Stimulated activated CD4-positive, alpha-beta T cell treated with anti-CD3 and anti-CD28 coated beads, TNF-alpha, amount 100 ng/mL, for 24 hours (primary cell): Measurements from ENCODE around the gene GCH1.
"Not testable (repeated sequence)": the region's sequence is repeated elsewhere in the genome, so short reads cannot be mapped to it uniquely, and the experiment has no call there.

Experiments used
- DNase-seq, 3 experiments: peaks; one replicate each; pipeline ENCODE4 v3.0.0-alpha.2; 2020; ENCODE audit warnings: low read depth in 3 of 3

The GCH1 gene, protein sequence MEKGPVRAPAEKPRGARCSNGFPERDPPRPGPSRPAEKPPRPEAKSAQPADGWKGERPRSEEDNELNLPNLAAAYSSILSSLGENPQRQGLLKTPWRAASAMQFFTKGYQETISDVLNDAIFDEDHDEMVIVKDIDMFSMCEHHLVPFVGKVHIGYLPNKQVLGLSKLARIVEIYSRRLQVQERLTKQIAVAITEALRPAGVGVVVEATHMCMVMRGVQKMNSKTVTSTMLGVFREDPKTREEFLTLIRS

DNA sequence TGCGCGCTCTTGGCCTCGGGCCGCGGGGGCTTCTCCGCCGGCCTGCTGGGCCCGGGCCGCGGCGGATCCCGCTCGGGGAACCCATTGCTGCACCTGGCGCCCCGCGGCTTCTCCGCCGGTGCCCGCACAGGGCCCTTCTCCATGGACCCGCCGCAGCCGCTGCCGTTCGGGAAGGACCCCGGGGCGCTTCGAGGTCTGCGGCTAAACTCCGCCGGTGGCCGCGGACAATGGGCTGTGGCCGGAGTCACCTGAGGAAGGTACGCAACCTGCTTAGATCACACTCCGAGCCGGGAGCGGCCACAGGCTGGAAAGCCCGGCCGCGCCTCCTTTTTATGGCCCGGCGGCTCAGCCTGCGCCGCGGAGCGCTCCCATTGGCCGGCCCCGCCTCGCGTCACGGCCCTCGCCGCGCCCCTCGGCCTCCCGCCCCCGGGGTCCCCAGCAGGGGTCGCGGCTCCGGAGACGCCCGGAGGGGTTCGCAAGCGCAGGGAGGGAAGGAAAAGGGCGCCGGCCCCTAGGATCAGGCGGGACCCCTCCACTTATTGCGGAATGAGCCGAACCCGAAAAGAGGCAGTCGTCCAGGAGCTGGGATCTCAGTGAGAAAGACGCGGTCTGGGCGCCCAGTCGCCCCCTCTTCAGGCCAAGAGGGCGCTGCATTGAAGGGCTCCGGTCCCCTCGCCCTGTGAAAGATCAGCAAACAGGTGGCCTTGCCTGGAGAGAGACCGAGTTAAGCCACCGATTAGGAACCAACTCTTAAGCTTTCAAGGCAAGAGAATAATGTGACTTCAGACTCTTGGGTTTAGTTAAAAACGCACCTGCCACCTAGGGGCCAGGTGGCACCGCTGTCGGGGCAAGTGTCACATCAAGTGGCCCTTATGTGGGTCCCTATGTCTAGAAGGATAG is at the start of gene GCH1:
TSS of gene GCH1 (minus strand) at position 306 of the 900 bp plus-strand sequence. CDS start at position 143, 163 bp downstream.
- DNase-seq: peak; percentile 51 to 67 (median 58)

DNA sequence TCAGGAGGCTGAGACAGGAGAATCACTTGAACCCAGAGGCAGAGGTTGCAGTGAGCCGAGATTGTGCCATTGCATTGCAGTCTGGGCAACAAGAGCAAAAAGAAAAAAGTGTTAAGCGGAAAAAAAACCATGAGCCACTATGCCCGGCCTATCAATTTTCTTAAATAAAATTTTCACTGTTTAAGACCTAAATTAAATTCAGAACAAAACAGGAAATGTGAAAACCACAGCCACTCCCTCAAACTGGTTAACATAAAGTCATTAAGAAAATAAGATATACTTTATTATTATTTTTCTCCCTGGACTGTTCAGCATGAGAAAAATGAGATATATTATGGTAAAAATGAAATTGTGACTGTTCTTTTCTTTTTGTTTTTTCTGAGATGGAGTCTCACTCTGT is 44.6 kb upstream of the GCH1 start:
- no peak for DNase-seq

DNA sequence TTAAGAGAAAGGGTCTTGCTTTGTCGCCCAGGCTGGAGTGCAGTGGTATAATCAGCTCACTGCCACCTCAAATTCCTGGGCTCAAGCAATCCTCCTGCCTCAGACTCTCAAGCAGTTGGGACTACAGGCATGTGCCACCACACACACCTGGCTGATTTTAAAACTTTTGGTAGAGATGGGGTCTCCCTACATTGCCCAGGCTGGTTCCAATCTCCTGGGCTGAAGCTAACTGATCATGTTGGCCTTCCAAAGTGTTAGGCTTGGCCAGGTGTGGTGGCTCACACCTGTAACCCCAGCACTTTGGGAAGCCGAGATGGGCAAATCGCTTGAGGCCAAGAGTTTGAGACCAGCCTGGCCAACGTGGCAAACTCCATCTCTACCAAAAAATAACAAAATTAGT is 43.9 kb upstream of the GCH1 start:
- no peak for DNase-seq

DNA sequence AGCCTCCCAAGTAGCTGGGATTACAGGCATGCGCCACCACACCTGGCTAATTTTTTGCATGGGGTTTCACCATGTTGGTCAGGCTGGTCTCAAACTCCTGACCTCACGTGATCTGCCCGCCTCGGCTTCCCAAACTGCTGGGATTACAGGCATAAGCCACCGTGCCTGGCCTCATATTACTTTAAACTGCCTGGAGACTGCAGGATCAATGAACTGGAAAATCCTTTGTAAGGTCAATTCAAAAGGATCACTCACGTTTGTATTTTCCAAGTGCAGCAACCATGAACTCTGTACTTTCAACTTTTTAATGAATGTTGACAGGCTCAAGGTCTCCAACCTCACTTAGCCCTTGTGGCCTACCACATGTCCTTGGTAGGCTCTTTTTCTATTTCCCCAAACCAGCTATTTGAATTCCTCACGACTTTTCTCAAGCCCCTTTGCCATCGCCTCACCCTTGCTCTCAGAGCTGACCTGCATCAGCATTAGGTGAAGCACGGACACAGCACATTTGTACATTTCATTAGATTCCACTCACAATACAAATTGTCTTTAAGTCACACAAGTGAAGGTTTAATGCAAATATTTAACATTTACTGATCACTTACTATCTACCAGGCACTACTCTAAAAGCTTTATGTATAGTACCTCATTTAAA is 42.2 kb upstream of the GCH1 start:
- DNase-seq: no peak

- DNase-seq: no peak
Measured at GRCh38 chr14:54942913-54943312, 40.3 kb upstream of the GCH1 start.

DNA sequence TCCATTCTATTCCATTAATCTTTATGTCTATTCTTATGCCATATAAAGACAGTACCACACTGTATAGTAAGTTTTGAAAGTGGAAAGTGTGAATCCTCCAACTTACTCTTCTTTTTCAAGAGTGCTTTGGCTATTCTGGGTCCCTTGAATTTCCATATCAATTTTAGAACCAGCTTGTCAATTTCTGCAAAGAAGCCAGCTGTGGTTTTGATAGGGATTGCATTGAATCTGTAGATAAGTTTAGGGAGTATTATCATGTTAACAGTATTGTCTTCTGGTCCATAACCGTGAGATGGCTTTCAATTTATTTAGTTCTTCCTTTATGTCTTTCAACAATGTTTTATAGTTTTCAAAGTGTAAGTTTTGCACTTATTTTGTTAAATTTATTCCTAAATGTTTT is 34.2 kb upstream of the GCH1 start:
- DNase-seq: no peak

DNA sequence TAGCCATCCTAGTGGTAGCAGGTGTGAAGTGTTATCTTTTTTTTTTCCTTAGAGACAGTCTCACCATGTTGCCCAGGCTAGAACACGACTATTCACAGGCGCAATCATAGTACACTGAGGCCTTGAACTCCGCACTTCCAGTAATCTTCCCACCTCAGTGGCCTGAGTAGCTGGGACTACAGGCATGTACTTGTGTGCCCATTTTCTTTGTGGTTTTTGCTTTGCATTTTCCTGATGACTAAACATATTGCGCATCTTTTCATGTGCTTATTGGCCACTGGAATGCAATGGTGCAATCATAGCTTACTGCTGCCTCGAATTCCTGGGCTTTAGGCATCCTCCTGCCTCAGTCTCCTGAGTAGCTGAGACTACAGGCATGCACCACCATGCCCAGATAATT is 33.3 kb upstream of the GCH1 start:
- no peak for DNase-seq

DNA sequence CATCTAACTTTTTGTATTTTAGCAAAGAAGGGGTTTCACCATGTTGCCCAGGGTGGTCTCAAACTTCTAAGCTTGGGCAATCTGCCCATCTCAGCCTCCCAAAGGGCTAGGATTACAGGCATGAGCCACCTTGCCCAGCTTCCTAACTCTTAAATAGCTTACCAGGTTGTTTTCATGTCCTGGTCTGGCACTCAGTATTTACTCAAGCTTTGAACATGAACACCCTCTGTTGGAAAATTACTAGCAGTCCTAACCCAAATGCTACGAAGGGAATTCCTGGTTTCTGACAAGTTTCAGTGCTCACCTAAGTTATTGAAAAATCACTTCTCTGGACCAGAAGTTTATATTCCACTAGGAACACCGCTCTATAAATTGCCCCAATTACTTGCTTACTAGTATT is 32.5 kb upstream of the GCH1 start:
- no peak for DNase-seq

DNA sequence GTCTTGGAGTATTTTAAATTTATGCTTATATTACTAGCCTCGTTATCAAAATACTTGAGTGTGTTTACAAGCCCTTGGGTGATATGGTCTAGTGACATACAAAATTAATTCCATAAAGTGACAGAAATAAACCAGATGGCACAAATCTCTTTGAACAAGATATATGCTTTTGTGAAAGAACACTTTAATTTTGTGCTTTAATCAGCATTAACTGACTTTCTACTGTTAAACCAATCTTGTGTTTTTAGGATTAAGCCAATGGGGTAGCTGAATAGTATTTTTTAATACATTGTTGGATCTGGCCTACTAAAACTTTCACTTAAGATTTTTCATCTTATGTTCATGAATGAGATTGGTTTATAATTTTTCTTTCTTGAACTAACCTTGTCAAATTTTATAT is 30.4 kb upstream of the GCH1 start:
- no peak for DNase-seq

- DNase-seq: no peak
Measured at GRCh38 chr14:54931598-54932340, 29.1 kb upstream of the GCH1 start.

DNA sequence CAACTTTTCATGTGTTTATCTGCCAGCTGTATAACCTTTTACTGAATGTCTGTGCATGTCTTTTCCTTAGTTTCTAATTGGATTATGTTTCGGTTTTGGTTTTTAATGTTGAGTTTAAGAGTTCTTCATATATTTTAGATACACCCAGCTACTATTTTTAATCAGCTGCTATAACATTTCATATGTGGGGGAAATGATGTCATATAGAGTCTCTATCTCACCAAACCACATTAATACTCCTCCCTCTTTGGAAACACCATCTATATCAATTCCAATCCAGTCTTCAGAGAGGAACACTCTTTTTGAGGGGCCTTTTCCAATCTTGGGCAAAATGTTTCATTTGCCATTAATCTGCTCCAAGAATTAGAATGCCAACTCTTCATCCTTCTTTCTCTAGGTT is 28.5 kb upstream of the GCH1 start:
- no peak for DNase-seq

DNA sequence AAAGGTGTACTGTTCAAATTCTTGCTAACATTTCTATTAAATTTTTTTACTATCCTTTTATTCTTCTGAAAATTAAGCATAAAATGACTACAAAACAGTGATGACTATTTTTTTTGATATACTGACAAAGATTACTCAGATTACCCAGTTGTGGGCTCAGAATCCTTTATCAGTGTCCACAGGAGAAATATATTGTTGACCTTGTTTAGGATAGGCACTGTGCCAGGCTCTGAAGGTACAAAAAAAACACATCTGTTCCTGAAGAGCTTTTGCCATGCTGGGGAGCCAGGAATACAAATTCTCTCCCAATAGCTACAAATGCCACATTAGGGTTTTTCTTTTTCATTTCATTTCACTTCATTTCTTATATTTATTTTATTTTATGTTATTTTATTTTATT is 26.9 kb upstream of the GCH1 start:
- no peak for DNase-seq

GRCh38 chr14:54928216-54928615 is 25.6 kb upstream of the GCH1 start:
- no peak for DNase-seq

DNA sequence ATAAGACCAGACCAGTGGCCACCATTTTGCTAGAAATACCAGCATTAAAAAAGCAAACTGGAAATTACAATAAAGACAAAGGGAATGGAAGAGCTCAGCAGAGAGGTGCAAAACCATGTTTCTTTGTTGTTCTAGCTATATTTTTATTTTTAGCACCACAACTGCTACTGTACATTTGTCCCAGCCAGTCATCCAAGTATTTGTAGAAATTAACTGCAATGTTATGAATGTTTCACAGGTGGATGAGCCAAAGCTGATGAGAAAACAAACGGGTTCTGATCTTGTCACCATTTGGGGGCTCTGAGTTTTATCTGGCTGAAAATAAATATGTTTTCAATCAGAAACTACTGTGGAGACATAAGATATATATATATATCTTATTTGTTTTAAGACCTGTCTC is 24.9 kb upstream of the GCH1 start:
- no peak for DNase-seq

DNA sequence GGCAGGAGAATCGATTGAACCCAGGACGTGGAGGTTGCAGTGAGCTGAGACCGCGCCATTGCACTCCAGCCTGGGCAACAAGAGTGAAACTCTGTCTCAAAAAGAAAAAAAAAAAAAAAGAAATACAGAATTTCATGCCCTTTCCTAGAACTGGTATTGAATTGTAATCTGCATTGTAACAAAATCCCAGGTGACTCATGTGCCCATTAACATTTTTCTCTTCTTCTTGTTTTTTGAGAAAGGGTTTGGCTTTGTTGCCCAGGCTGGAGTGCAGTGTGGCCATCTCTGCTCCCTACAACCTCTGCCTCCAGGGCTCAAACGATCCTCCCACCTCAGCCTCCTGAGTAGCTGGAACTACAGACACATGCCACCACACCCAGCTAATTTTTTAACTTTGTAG is 23.9 kb upstream of the GCH1 start:
- not testable (repeated sequence) for DNase-seq

GRCh38 chr14:54922598-54922997 is 20.0 kb upstream of the GCH1 start:
- DNase-seq: no peak

- DNase-seq: no peak
Measured at GRCh38 chr14:54920052-54920451, 17.4 kb upstream of the GCH1 start.

GRCh38 chr14:54919330-54919729 is 16.7 kb upstream of the GCH1 start:
- no peak for DNase-seq

DNA sequence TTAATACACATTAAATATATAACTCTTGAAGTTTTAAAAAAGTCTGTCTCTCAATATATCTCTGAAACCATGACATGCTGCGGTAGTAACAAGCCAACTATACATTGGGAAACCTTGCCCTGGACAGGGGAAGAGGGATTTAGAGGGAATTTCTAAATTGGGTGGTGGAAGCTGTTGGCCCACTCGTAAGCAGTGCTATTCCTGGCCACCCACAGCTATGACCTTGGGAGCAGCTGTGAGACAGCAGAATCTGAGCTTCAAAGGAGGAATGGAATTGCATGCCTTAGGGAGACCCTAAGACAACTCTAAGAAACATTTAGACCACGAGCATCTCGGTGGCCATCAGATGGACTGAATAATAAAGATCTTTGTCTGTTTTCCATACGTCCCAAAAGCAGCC is 15.8 kb upstream of the GCH1 start:
- no peak for DNase-seq

DNA sequence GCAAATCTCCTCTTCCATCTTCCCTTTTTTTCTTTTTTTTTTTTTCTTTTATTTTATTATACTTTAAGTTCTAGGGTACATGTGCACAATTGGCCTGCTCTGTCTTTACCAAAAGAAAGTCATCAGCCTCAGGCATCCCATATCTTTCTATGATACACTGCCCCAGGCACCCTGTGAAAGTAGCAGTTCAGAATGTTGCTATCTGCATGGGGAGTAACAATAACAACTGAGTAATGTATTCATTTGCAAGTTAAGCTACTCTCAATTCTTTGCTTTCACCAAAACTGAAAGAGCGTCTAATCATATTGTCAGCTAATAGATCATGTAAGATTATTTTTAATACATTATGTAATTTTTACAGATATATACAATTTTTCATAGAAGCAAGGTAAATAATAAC is 13.5 kb upstream of the GCH1 start:
- DNase-seq: no peak

DNA sequence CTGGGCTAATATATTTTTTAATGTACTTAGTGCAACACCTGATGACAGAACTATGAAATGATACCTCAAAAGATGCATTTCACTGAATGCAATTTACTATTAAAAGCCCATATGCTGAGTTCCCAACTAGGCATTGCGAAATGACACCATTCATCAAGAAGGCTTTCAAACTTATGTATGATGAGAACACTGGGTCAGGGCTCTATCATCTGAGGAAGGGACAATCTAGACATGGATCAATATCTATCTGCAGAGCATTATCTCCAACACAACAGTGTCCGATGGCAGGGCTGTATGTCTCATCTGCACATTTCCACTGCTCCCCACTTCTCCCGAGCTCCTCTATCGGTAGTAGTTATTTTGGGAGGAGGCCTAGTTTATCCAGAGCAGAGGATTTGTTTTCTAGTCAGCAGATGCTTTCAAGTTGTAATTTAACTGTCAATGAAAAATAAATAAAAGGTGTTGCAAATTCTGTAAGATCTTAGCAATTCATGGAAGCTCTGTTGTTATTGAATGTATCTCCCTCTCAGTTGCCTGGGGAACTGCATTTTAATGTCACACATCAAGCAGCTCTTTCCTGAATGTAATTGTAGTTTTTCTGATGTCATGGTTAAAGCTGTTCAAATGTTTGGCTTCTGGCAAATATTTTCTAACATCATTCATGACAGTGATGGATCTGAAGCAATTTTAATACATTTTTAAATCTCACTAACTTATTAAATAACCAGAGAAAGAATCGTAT is 7.4 kb upstream of the GCH1 start:
- DNase-seq: no peak
